ENCODE results near the gene FBN2.

GRCh38 chr5:128534726-128535125 is 3.3 kb downstream of the FBN2 start:
- TF ChIP-seq POLR2AphosphoS5 (IDR thresholded peaks at IDR 0.05; ENCODE audit: borderline replicate concordance, low read depth, low read length) (no peak), EZH2 (IDR thresholded peaks at IDR 0.05) (no peak), FOXP2 (optimal IDR thresholded peaks at IDR 0.05; ENCODE audit: control extremely low read depth, extremely low read length, insufficient read depth) (no peak)
